Prostate gland (tissue), 2 donors: ENCODE measurements around the gene ATF7IP2. TPM values are rescaled to one million over a fixed set of nuclear protein-coding genes. Genes with fewer than 3 reads are reported as not detected.

Experiments used
- DNase-seq: peaks from one replicate; pipeline ENCODE4 v3.0.0-alpha.2; 2019; ENCODE audit warnings: low spot score
- H3K27ac ChIP-seq, 2 donors: fragments of 200-600 bp; sonication (generic); 2 replicates each; pipeline ENCODE4 v1.5.1; 2017 to 2019
- H3K27me3 ChIP-seq: fragments of 200-600 bp; sonication (generic); replicated peaks from 2 replicates; pipeline ENCODE4 v1.5.1; 2019; ENCODE audit not compliant: insufficient read depth
- H3K36me3 ChIP-seq, 2 donors: fragments of 200-600 bp; sonication (generic); 1 replicate in 1 of 2; 2 replicates in 1 of 2; pipeline versions ENCODE4 v1.5.1 to v1.8.1; 2017 to 2019
- H3K4me1 ChIP-seq: fragments of 200-600 bp; sonication (generic); replicated peaks from 2 replicates; pipeline ENCODE4 v1.5.1; 2019
- H3K4me3 ChIP-seq, 2 donors: fragments of 200-600 bp; sonication (generic); 2 replicates each; pipeline ENCODE4 v1.5.1; 2017 to 2019
- H3K9me3 ChIP-seq: fragments of 200-600 bp; sonication (generic); 2 replicates; pipeline ENCODE4 v1.5.1; 2017
- POLR2A ChIP-seq: fragments of 450-650 bp; IDR thresholded peaks from one replicate; pipeline ENCODE4 v1.6.1; 2016; ENCODE audit warnings: antibody characterized with exemption, mild to moderate bottlenecking
- POLR2AphosphoS5 ChIP-seq: sonication (generic); formaldehyde crosslinking; IDR thresholded peaks from one replicate; pipeline ENCODE4 v1.6.1; 2017; ENCODE audit warnings: antibody characterized with exemption
- WGBS: methylation state at CpG from one replicate; pipeline ENCODE4 v1.1.5; 2018; 5-methylcytosine and 5-hydroxymethylcytosine counted together
- intact Hi-C: fragments of 100-400 bp; cut with DNase I; formaldehyde crosslinking; loops from one replicate; pipeline ENCODE4 v1.14.2; 2022
- total RNA-seq, 2 donors: library from RNA; depleted of rRNA; stranded (reverse); fragments of >200 nt; gene quantifications; one replicate each; pipeline ENCODE4 v1.1.0, GENCODE V29; 2016
- TF ChIP-seq, protein P1 (sequence below), 4 experiments: fragments of 200-600 bp in 2 of 4; fragments of 450-650 bp in 2 of 4; sonication (generic) in 2 of 4; IDR thresholded peaks; 1 replicate in 3 of 4; 2 replicates in 1 of 4; pipeline ENCODE4 v1.5.1; 2016 to 2019; ENCODE audit warnings: antibody characterized with exemption in 4 of 4, mild to moderate bottlenecking in 2 of 4, moderate library complexity in 2 of 4

ATF7IP2 gene
- total RNA-seq, 2 donors from 2014 or later: 1.2 to 94.3 TPM

DNA sequence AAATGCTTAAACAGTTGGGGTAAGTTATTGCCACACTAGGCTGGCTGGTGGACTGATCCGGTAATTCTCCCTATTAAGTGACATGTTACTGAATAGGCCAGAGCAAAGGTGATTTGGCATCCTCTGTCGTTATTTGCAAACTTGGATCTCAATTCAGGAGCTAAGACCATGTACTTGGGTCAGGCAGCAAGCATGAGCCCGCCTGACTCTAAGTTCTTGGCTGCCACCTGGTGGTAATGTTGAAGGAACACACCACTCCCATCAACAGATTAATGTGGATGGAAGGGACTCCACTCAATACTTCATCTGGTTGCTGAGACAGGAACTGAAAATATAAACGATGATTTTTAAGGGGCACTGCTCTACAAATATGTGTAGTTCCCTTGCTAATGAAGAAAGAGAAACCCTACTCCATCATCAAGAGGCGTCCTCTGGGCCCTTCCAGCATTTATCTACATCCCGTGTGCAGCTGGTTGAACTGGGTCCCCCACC, 123.7 kb downstream of the ATF7IP2 start:
- WGBS: 20% methylated on average over 6 of the region's 6 CpGs
- intact Hi-C loops: loop anchor here (2.0 kb wide), 1 partner anchor 253 kb away; no protein-coding TSS in a partner anchor

DNA sequence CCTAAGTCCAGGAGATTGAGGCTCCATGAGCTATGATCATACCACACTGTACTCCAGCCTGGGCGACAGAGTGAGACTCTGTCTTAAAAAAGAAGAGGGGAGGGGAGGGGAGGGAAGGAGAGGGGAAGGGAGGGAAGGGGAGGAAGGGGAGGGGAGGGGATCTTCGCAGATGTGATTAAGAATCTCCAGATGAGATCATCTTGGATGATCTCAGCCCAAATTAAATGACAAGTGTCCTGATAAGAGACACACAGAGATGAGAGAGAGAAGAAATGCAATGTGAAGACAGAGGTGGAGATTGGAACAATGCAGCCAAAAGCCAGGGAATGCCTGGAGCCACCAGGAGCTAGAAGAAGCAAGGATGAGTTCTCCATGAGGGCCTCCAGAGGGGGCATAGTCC, 124.4 kb downstream of the ATF7IP2 start:
- Histone ChIP-seq H3K27me3 (no peaks in the 10 kb centered on the region), H3K36me3 (no peaks in the 10 kb centered on the region), H3K4me3 (no peak overlapping the region), H3K27ac (no peak overlapping the region), H3K4me1 (peaks cover 2% of the 10 kb centered on the region), H3K9me3 (no peaks in the 10 kb centered on the region)
- WGBS: 68% methylated on average over 2 of the region's 2 CpGs
- DNase-seq: no peak
- intact Hi-C loops: no loop called here
- TF ChIP-seq POLR2AphosphoS5 (no peak), POLR2A (no peak)
- TF ChIP-seq, protein P1, sequence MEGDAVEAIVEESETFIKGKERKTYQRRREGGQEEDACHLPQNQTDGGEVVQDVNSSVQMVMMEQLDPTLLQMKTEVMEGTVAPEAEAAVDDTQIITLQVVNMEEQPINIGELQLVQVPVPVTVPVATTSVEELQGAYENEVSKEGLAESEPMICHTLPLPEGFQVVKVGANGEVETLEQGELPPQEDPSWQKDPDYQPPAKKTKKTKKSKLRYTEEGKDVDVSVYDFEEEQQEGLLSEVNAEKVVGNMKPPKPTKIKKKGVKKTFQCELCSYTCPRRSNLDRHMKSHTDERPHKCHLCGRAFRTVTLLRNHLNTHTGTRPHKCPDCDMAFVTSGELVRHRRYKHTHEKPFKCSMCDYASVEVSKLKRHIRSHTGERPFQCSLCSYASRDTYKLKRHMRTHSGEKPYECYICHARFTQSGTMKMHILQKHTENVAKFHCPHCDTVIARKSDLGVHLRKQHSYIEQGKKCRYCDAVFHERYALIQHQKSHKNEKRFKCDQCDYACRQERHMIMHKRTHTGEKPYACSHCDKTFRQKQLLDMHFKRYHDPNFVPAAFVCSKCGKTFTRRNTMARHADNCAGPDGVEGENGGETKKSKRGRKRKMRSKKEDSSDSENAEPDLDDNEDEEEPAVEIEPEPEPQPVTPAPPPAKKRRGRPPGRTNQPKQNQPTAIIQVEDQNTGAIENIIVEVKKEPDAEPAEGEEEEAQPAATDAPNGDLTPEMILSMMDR (IDR thresholded peaks at IDR 0.05): no peak

More for the DNA sequence above, 123.7 kb downstream of the ATF7IP2 start:
- peak; percentile 51 for DNase-seq
- H3K9me3 ChIP-seq: no peaks in the 10 kb centered on the region
- H3K4me1 ChIP-seq: peaks cover 2% of the 10 kb centered on the region
- no peaks in the 10 kb centered on the region for H3K36me3 ChIP-seq
- no peaks in the 10 kb centered on the region for H3K27me3 ChIP-seq
- H3K4me3 ChIP-seq: no peak overlapping the region
- H3K27ac ChIP-seq: no peak overlapping the region
- no peak for TF ChIP-seq POLR2A
- no peak for TF ChIP-seq POLR2AphosphoS5
- TF ChIP-seq, protein P1 (IDR thresholded peaks at IDR 0.05): peak; percentile 56 to 83 (median 67)

DNA sequence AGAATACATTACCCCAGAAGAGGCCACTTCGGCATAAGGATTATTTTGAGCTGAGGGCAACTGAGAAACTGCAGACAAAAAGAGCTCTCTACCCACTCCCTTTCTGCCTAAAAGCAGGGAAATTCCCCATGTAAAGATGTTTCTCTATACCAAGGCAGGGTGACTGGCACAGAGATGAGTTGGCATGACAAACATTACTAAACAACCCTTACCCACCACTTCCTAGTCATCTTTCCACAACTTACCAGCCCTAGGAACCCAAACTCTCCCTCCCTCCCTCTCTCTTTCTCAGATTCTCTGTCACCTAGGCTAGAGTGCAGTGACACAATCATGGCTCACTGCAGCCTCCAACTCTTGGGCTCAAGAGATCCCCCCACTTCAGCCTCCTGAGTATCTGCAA, 126.0 kb downstream of the ATF7IP2 start:
- DNase-seq: no peak
- no peaks in the 10 kb centered on the region for H3K36me3 ChIP-seq
- intact Hi-C loops: no loop called here
- H3K4me3 ChIP-seq: no peak overlapping the region
- WGBS: 90% methylated on average over 1 of the region's 1 CpG
- TF ChIP-seq, protein P1 (IDR thresholded peaks at IDR 0.05): no peak
- no peak for TF ChIP-seq POLR2AphosphoS5
- no peak for TF ChIP-seq POLR2A
- no peaks in the 10 kb centered on the region for H3K27me3 ChIP-seq
- no peaks in the 10 kb centered on the region for H3K9me3 ChIP-seq
- peaks cover 2% of the 10 kb centered on the region for H3K4me1 ChIP-seq
- no peak overlapping the region for H3K27ac ChIP-seq

DNA sequence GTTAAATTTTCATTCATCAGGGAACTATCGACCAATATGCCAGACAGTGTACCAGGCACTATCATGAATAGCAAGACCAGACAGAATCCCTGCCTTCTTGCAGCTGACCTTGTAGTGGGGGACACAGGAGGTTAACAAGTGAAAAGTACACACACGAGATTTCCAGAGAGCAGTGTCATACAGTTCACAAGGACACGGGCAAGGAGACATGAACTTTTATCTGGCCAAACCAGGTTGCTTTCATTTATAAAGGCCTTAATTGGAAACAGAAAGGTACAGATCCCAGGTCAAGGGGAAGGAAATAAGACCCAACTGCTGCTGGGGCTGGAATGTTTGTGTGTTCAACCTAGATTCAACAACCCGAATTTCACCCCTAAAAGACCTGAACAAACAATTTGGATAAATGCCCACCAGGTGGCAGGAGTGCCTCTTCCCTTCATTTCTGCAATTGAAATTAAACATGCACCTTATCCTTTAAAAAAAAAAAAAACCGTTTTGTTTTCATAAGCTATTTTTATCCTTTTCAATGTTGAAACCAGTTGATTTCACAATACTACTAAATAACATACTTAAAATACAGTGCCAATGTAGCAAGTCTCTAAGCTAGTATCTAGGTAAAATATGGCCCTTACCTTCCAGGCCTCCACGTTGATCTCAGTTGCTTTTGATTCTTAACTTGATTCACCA, 128.7 kb downstream of the ATF7IP2 start:
- TF ChIP-seq POLR2A (no peak), POLR2AphosphoS5 (peak; percentile 62)
- TF ChIP-seq, protein P1 (IDR thresholded peaks at IDR 0.05): peak; percentile 53 to 88 (median 74)
- WGBS: 37% methylated on average over 6 of the region's 6 CpGs
- no peaks in the 10 kb centered on the region for H3K27me3 ChIP-seq
- no peaks in the 10 kb centered on the region for H3K36me3 ChIP-seq
- intact Hi-C loops: loop anchor here (5.0 kb wide), 1 partner anchor 223 kb away; no protein-coding TSS in a partner anchor
- H3K9me3 ChIP-seq: no peaks in the 10 kb centered on the region
- no peak overlapping the region for H3K4me3 ChIP-seq
- peak; percentile 58 for DNase-seq
- H3K27ac ChIP-seq: peak overlapping the region; percentile 13 to 48
- peaks cover 2% of the 10 kb centered on the region for H3K4me1 ChIP-seq

DNA sequence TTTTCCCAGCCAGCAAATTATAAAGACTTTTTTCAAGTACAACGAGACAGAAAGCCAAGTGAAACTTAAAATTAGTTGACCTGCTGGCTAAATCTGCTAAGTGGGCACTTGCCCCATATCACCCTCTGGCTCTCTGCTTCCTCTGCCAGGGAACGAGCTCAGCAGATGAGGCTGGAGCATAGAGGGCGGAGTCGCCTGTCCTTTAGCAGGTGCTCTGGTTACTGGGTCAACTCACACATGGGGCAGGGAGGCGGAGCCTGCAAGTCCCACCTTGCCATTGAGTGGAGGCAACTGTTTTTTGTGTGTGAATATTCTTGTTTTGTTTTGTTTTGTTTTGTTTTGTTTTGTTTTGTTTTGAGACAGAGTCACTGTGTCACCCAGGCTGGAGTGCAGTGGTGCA, 132.0 kb downstream of the ATF7IP2 start:
- intact Hi-C loops: loop anchor here (5.0 kb wide), 1 partner anchor 219 kb away; no protein-coding TSS in a partner anchor
- no peaks in the 10 kb centered on the region for H3K27me3 ChIP-seq
- H3K36me3 ChIP-seq: no peaks in the 10 kb centered on the region
- TF ChIP-seq, protein P1 (IDR thresholded peaks at IDR 0.05): no peak
- TF ChIP-seq POLR2AphosphoS5: no peak
- no peak for TF ChIP-seq POLR2A
- H3K4me3 ChIP-seq: no peak overlapping the region
- H3K9me3 ChIP-seq: no peaks in the 10 kb centered on the region
- H3K4me1 ChIP-seq: peaks cover 4% of the 10 kb centered on the region
- 80% methylated on average over 5 of the region's 5 CpGs for WGBS
- DNase-seq: no peak
- H3K27ac ChIP-seq: no peak overlapping the region
